CD4-positive, alpha-beta T cell treated with Interleukin-1 beta for 1 hour (primary cell): ENCODE measurements around the gene GRK2.

Source experiments
- DNase-seq, 2 donors: peaks; one replicate each; pipeline ENCODE4 v3.0.0-alpha.2; 2020 to 2022

Gene GRK2

GRCh38 chr11:67284811-67285540 is 18.7 kb downstream of the GRK2 start:
- DNase-seq: no peak

GRCh38 chr11:67285541-67286498 is 19.5 kb downstream of the GRK2 start:
- peak; percentile 45 to 60 for DNase-seq

- peak in 1 of 2 donors; percentile 66 for DNase-seq
Measured at GRCh38 chr11:67286621-67287333, 20.5 kb downstream of the GRK2 start.

GRCh38 chr11:67287355-67288197 is 21.3 kb downstream of the GRK2 start:
- DNase-seq: peak; percentile 32 to 53

- DNase-seq: no peak
Measured at GRCh38 chr11:67288198-67288451, 21.9 kb downstream of the GRK2 start.

- DNase-seq: peak; percentile 87 to 91
Measured at GRCh38 chr11:67288452-67289225, 22.4 kb downstream of the GRK2 start.

- DNase-seq: no peak
Measured at GRCh38 chr11:67289226-67289650, 23.0 kb downstream of the GRK2 start, which contains the start of gene ANKRD13D. Gene ANKRD13D, plus strand, starts transcription at chr11:67289303. Its CDS starts 158 bp downstream, at chr11:67289461.

- no peak for DNase-seq
Measured at GRCh38 chr11:67289651-67290479, 23.6 kb downstream of the GRK2 start.

GRCh38 chr11:67290801-67291200 is 24.5 kb downstream of the GRK2 start:
- no peak for DNase-seq

GRCh38 chr11:67291481-67292381 is 25.5 kb downstream of the GRK2 start:
- no peak for DNase-seq

GRCh38 chr11:67292671-67293070 is 26.4 kb downstream of the GRK2 start:
- DNase-seq: no peak

- DNase-seq: peak in 1 of 2 donors; percentile 55
Measured at GRCh38 chr11:67293090-67293489, 26.8 kb downstream of the GRK2 start.

- DNase-seq: no peak
Measured at GRCh38 chr11:67295846-67296245, 29.6 kb downstream of the GRK2 start.

GRCh38 chr11:67298786-67299185 is 32.5 kb downstream of the GRK2 start:
- DNase-seq: no peak

- DNase-seq: no peak
Measured at GRCh38 chr11:67299471-67300191, 33.4 kb downstream of the GRK2 start.

- no peak for DNase-seq
Measured at GRCh38 chr11:67300256-67300755, 34.0 kb downstream of the GRK2 start.

- no peak for DNase-seq
Measured at GRCh38 chr11:67300756-67301312, 34.6 kb downstream of the GRK2 start.

GRCh38 chr11:67301313-67301921 is 35.1 kb downstream of the GRK2 start:
- no peak for DNase-seq
